NCI-H1417 treated with DMSO at 0.1 percent for 48 hours (cell line): ENCODE results near the gene DHRS11.

Source experiments
- DNase-seq: peaks from one replicate; lab custom pipeline; 2025; lab: John Stamatoyannopoulos, UW

Gene DHRS11

DNA sequence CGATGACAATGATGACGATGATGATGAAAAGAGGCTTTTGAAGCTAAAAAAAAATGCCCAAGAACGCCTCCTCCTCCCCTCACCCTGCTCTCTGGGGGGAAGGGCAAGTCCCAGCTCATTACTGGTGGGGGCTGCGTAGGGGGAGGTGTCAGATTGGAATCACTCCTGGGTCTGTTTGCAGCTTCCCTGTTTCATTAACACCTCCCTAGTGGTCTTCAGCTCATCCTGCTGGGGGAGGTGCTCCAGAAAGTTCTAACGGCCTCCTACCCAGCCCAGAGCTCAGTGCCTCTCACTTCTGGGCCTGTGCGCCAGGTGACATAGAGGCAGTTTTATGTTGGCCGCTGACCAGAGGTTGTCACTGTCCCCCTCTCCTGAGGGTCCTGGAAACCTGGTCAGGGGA is 22.4 kb downstream of the DHRS11 start:
- no peak for DNase-seq

DNA sequence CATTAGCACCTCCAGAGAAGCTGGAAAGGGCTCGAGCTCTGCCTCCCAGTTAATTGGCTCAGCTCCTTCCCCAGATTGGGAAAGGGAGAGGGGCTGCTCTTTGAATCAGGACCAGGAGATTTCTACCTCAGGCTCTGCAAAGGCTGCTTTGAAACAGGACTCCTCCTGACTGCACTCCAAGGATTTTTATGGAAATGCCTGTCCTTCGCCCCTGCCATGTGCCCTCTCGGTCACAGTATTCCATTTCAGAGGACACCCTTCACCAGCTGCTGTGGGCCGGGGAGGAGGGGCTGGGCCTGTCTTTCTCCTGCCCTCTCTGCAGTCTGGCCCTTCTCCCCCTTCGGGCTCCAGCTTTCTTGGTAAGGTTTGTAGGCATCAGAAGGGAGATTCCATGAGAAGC is 23.3 kb downstream of the DHRS11 start:
- DNase-seq: no peak

DNA sequence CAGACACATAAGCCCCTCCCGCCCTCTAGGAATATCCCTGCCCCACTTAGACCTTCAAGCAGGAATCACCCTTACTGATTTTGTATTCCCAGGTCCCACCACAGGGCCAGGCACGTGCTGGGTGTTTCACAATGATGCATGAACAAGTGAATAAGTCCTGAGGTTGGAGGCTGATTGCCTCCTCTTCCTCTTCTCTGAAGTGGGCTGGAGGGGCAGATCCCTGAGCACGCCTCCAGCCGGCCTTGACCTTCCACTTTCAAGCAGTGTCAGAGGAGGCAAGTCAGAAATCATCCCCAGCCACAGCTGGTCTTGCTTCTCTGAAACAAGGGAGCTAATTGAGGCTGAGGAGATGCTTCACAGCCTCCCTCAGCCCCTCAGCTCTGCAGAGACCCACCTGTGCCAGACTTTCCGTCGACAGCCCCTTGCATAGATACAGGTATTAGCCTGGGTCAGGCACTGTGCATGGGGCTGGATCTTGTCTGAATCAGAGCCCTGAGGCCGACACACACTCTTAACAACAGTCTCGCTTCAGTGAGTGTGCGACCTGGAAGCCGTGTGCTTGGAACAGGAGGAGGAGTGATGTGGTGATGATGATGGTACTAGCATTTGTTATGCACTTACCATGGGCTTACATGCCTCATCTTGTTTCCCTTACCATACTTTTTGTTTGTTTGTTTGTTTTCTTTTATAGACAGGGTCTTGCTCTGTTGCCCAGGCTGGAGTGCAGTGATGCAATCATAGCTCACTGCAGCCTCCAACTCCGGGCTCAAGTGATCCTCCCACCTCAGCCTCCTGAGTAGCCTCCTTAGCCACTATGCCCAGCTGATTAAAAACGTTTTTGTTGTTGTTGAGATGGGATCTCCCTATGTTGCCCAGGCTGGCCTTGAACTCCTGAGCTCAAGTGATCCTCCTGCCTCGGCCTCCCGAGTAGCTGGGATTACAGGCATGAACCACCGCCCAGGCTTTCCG is 24.7 kb downstream of the DHRS11 start:
- no peak for DNase-seq

DNA sequence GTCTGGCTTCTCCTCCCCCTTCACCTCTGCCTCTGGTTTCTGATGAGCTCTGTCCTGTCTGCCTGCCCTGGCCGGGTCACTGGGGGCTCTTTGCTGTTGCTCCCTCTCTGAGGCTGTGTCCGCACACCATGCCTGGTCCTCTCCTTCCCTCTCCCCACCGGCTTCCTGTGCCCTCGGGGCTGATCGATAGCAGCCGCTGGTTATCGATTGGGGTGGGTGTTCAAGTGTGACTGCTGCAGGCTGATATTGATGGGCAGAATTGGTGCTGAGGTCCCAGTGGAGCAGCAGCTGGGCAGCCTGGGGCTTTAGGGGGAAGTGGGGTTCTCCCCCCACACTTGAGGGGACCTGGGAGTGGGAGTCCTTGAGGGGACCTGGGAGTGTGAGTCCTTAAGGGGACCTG is 26.1 kb downstream of the DHRS11 start:
- DNase-seq: no peak

DNA sequence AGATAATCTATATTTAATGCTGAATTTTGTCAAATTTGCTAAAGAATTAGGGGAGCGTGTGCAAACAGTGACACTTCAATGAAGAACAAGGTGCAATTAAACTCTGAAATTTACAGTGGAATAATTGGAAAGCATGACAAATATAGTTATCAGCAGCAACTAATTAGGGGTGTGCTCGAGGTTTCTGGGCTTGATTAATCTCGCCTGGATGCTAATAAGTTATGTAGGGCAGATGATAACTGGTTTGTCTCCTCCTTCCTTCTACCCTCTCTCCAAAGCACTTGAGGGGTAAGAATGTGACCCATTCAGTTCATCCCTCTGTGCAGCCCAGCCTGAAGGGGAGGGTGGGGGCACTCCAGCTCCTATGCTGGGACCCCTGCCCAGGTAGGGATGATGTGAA is 31.6 kb downstream of the DHRS11 start:
- DNase-seq: no peak

DNA sequence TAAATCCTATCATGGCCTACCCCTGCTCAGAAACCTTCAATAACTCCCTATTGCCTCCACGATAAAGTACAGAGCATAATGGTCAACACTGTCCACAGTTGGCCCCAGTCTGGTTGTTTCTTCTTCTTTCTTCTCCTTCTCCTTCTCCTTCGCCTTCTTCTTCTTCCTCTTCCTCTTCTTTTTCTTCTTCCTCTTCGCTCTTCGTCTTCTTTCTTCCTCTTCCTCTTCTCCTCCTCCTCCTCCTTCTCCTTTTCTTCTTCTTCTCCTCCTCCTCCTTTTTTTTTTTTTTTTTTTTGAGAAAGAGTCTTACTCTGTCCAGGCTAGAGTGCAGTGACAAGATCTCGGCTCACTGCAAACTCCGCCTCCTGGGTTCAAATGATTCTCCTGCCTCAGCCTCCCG is 33.5 kb downstream of the DHRS11 start:
- DNase-seq: no peak

DNA sequence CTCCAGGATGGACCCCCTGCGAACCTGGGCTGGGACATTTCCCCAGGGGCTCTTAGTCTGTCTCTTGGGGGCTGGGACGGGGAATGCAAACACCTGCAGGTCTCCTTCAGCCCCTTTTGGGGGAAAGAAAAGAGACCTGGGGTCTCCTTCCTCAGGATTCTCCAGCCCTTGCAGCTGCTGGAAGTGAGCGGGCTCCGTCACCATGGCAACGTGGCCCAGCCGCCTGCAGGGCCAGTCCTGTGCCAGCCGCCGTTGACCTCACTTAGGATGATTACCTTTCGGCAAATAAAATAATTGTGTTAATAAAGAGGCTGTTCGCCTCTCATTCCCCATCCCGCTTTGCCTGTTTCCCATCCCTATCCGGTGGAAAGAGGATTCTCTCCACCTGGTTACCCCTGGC is 35.4 kb downstream of the DHRS11 start:
- DNase-seq: peak; percentile 39

DNA sequence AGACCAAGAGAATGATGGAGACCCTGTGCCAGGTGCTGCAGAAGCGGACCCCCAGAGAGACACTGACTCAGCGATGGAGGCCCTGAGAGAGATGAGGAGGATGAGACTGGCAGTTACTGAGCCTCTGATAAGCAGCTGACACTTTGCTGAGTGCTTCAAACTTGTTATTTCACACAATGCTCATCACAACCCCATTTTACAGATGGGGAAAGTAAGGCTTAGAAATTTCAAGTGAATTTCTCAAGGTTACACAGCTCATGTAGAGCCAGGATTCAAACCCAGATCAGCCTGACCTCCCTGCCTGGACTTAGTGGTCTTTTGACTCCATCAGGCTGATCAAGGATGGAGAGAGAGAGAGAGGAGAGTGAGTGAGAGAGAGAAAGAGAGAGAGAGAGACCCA is 36.9 kb downstream of the DHRS11 start:
- DNase-seq: no peak

DNA sequence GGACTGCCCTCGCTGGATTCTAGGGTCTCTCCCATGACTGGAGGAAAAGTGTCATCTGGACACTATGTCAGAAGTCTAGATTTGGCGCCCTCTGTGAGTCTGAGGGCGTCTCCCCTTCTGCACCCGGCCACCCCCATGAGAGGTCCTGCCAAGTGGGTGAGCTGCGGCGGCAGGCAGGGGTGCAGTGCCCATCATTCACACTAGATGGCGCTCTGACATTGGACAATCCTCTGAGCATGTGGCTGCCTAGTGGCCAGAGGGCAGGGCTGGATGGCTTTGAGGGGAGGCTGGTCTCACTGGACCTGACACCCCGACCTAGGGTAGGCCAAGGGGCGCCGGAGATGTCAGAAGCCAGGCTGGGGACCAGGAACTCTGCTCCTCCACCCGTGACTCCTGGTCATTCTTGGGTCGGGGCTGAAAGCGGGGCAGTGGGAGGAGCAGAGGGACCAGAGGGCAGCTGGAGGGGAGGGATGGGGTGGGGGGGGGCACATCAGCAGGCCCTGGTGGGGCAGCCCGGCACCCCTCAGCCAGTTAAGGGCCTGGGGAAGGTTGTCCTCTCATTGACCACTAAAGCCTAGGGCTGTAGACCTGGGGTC is 37.7 kb downstream of the DHRS11 start:
- DNase-seq: no peak

DNA sequence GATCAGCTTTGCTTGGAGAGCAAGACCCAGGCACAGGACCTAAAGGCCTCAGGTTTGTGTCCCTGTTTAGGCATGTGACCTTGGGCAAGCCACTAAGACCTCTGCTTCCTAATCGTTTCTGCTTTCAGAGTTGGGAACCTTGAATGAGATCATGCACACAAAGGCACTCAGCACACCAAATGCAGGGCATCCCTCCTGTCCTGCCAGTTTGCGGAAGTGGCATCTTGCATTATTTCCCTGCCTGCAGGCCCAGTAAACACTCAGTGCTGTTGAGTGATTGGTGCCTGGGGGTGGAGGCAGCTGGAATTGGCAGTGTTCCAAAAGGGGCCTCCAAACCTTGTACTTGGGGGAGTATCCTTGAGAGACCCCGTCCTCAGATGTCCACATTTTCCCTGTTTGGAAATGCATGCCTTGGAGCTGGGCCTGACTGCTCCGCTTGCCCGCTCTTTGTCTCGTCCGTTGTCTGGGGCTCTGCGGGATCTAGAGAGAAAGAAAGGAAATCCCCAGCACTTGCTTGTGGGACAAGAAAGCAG is 38.4 kb downstream of the DHRS11 start:
- no peak for DNase-seq

DNA sequence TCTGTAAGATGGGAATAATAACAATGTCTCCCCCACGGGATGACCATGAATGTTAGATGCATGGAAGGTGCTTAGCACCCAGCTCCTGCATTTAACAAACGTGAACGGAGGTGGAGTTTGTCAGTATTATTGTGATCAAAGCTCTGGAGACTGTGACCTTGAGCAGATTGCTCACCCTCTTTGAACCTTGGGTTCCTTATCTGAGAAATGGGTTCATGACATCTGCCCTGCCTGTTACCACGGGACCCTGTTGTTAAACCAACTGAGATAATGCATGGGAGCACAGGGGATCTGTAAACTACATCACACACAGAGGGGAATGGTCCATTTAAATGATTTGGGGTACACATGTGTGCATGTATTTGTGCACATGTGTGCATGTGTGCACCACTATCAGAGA is 39.3 kb downstream of the DHRS11 start:
- no peak for DNase-seq

DNA sequence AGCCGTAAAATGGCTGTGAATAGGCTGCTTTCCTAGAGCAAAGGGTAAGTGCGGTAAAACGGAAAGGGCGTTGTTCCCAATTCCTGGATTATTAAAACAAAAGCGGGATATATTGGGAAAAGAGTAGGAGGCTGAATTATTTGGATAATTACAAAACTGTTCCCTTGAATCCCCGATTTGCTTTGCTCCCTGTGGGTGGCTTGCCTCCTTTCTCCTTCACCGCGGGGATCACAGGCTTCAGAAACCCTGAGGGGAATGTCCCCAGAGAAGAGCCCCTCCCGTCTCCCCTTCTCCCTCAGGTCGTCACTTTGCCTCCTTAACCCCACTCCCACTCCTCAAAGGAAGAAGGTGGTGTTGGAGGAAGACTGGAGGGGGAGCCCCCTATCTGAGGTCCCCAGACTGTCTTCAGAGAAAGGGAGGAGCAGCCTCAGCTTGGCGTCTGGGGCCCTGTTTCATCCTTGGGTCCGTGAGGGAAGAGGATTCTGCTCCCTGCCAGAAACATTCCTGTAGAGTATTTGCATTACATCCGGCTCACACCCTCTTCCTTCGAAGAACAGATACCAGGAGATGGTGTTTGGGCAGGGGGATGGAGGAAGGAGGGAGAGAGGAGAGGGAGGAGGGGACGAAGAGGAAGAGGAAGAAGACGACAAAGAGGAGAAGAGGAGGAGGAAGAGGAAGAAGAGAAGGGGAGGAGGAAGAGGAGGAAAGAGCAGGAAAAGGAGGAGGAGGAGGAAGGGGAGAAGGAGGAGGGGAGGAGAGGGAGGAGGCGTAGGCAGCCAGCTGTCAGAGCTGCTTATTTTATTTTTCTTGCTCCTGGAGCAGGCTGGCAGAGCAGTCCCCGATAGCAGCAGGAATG is 41.5 kb downstream of the DHRS11 start:
- DNase-seq: no peak

DNA sequence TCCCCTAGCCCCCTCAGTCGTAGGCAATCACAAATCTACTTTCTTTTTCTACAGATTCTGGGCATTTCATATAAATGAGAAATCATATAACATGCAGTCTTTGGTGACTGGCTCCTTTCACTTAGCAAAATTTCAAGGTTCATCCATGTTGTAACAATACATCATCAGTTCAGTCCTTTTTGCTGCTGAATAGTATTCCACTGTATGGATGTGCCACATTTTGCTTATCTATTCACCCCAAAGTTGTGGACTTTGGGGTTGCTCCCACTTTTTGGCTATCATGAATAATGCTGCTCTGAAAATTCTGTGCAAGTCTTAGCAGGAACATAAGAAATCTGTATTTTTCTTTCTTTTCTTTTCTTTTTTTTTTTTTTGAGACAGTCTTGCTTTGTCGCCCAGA is 48.7 kb downstream of the DHRS11 start:
- no peak for DNase-seq

DNA sequence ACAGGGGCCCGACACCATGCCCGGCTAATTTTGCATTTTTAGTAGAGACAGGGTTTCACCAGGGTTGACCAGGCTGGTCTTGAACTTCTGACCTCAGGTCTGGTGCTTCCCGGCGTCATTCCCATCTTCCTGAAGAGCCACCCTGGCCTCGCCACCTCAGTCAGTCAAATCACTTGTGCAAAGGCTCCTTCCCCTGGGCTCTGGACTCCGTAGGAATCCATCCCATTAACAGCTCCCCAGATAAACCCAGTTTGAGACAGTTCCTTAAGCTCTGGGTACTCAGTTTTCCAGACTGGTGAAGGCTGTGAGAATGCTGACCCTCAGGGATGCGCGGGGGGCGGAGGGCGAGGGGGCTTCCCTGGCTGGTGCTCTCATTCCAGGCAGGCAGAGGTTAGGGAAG is 49.2 kb downstream of the DHRS11 start:
- no peak for DNase-seq

DNA sequence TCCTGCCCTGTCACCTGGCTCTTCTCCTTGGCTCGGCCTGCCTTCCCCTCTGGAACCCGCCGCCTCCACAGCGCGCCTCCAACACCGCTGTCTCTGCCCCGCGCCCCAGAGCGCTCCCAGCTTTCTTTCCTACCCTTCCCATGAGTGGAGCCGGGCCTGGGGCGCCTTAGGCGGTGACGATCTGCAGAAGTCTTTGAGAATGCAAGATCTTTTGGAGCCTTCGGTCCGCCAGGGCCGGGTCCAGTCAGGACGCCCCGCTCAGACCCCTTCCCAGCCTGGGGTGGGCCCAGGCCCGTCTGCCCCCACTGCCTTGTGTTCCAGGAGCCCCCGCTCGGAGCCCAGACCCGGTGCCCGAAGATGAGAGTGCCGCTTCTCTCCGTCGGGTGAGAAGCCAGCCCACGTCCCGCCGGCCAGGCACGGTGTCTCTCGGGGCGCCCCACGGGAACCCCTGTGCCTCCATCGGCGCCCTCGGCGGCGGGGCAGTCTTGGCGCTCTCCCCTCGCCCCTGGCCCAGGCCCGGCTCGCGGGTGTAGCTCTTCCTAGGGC is 49.7 kb downstream of the DHRS11 start:
- no peak for DNase-seq

DNA sequence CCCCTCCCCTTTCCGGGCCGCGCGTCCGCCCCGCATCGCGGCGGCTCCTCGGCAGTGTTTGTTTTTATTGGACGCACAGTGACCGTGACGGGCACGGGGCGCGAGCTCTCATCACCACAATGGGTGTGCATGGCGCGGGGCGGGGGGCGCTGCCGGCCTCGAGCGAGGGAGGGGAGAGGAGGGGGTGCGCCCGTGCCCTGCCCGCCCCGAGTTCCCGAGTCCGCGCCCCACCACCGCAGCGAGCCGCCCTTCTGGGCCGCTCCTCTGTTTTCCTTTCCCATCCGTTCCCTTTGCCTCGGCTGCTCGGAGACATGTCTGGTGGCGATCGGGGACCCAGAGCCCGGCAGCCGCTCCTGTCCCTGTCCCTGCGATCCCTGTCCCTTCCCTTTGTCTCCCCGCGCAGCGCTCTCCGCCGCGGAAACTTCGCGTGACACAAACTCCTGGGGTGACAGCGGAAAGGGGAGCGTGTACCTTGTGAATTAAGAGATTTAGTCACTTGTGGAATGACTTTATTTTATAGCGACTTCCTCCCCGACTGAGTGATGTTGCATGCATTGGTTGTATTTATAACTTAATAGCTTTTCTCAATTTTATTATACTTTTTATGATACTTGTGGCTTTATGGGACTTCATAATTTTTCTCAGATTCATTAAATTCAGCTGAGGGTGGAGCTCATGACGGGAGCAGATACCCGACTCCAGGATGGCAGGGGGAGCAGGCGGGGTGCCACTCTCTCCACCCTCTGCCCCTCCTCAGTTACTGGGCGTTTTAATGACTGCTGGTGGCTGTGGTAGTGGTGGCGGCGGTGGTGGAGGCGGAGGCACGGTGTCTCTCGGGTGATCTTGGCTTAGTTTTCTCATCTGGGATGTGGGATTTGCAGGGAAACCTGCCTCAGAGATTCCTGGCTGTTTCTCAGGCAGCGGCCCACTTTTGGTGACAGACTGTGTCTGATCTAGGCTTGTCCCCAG is 50.5 kb downstream of the DHRS11 start:
- DNase-seq: no peak

DNA sequence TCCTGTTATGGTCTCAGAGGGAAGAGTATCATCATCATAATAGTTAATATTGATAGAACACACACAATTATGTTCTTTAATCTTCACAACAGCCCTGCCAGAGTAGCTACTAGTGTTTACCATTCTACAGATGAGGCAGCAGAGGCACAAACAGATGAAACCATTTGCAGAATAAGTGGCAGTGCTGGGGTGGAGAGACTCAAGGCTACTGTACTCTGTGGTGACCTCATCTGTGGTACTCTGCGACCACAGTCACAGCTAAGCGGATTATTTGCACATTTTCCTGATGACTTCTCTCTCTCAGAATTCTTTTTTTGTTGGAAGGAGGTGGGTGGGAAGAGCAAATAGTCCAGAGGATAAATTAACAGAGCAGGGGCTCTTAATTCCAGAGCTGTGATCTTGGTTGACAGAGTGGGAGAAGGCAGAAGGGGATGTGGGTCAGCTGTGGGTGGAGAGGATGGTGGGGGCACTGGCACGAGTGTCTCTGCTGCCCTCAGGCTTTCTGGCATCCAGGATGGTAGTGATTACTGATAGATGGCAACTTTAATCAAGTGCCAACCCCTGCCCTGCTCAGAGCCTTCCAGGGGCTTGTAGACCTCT is 51.5 kb downstream of the DHRS11 start:
- no peak for DNase-seq

DNA sequence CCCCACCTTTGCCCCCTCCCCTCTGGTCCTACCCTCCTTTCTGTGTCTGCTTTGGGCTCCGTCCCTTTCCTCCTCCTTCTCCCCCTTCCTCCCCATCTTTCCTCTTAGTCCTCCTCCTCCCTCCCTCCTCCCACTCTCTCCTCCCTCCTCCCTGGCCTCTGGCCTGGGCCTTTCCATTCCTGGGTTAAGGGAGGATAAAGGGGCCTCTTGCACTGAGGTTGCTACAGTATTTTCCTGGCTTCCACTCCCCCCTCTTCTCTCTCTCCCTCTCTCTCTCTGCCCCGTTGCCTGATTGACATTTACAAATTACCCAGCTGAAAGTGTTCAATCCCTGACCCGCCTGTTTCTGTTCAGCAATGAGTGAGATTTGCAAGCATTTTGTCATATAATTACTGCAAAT is 53.7 kb downstream of the DHRS11 start:
- DNase-seq: no peak

DNA sequence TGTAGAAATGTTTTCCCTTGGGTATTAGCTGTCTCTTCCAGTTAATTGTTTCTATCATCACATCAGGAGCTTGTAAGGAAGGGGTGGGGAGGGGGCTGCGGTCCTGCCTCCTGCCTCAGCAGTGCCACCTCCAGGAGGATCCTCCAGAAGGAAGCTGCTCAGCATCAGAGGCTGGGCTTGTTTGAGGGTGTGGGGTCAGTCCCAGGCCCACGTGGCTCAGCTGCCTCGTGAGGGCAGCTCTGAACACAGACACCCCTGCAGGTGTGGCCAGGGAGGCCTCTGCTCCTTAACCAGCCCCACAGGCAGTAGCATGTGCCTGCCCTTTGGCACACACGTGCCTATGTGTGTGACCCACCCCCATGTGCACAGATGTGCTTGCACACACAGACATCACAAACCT is 56.0 kb downstream of the DHRS11 start:
- DNase-seq: no peak

DNA sequence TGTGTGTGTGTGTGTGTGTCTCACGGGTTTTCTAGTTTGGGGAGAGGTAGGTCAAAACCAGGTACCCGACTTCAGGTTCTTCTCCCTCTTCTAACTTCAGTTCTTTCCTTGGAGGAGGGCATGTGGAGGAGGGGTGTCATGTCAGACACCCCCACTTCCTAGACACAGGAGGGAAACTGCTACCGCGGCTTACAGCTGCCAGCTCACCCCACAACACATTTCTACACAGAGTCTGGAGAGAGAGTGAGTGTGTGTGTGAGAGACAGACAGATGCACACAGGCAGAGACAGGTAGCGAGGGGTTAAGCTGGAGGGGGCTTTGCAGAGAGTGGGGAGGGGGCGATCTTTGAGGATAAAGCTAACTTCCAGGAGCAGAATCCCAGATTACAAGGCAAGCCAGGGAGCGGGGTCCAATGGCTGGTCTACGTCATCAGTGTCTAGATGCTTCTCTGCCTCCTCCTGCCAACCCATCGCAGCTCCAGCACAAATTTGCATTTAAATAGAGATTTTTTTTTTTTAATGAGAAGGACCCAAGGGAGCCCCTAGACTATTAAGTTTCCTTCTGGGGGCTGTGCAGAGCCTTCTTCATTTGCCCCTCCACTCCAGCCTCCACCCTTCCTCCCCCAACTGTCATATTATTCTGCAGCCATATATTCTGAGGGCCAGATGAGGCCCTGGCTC is 58.6 kb downstream of the DHRS11 start:
- no peak for DNase-seq
